NB4 (cell line): ENCODE results near the gene ZBTB3.
"Not testable (repeated sequence)": the region's sequence is repeated elsewhere in the genome, so short reads cannot be mapped to it uniquely, and the experiment has no call there.

Experiments
- TF ChIP-seq, protein P1 (sequence below): IDR thresholded peaks from one replicate; pipeline ENCODE4 v1.5.1; 2012; ENCODE audit warnings: low read depth, low read length
- TF ChIP-seq, protein P2 (sequence below): IDR thresholded peaks from 2 replicates; pipeline ENCODE4 v1.6.1; 2011; ENCODE audit warnings: low read depth, low read length

DNA sequence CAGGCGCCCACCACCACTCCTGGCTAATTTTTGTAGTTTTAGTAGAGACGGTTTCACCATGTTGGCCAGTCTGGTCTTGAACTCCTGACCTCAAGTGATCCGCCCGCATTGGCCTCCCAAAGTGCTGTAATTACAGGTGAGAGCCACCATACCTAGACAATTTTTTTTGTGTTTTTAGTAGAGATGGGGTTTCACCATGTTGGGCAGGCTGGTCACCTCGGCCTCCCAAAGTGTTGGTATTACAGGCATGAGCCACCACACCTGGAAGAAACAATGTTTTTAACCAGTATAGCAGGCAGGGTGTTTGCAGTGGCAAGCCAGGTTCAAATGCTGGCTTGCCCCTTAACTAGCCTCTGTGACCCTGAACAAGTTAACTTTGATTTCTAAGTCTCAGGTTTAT, 4.0 kb downstream of the ZBTB3 start:
- TF ChIP-seq, protein P1, sequence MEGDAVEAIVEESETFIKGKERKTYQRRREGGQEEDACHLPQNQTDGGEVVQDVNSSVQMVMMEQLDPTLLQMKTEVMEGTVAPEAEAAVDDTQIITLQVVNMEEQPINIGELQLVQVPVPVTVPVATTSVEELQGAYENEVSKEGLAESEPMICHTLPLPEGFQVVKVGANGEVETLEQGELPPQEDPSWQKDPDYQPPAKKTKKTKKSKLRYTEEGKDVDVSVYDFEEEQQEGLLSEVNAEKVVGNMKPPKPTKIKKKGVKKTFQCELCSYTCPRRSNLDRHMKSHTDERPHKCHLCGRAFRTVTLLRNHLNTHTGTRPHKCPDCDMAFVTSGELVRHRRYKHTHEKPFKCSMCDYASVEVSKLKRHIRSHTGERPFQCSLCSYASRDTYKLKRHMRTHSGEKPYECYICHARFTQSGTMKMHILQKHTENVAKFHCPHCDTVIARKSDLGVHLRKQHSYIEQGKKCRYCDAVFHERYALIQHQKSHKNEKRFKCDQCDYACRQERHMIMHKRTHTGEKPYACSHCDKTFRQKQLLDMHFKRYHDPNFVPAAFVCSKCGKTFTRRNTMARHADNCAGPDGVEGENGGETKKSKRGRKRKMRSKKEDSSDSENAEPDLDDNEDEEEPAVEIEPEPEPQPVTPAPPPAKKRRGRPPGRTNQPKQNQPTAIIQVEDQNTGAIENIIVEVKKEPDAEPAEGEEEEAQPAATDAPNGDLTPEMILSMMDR, result not testable (repeated sequence)
- TF ChIP-seq, protein P2, sequence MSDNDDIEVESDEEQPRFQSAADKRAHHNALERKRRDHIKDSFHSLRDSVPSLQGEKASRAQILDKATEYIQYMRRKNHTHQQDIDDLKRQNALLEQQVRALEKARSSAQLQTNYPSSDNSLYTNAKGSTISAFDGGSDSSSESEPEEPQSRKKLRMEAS, result not testable (repeated sequence)
